GM19043 (cell line): ENCODE data around the gene CALML4.
"Not testable (repeated sequence)": the region's sequence is repeated elsewhere in the genome, so short reads cannot be mapped to it uniquely, and the experiment has no call there.

ENCODE experiments used
- ATAC-seq: cut with Tn5 transposase; IDR thresholded peaks from one replicate; pipeline ENCODE4 v1.9.1; 2021; ENCODE audit warnings: low read depth; ENCODE audit not compliant: unreplicated experiment

Gene CALML4

DNA sequence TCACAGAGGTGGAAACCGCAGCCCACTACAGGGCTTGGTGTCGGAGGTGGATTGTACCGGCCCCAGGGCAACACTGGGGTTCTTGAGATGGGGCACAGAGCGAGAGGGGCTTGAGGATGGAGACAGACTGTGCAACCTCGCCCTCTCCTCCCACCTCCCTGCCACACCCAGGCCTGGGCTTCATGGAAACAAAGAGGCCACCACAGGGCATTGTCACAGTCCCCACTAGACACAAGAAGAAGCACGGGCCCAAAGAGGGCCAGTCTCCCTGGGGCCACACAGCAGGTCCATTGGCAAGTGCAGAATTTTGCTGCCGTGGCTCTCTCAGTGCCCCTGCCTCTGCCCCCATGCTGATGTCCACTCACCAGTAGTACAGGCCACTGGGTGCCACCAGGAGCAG is 4.1 kb upstream of the CALML4 start:
- ATAC-seq, result no peak

DNA sequence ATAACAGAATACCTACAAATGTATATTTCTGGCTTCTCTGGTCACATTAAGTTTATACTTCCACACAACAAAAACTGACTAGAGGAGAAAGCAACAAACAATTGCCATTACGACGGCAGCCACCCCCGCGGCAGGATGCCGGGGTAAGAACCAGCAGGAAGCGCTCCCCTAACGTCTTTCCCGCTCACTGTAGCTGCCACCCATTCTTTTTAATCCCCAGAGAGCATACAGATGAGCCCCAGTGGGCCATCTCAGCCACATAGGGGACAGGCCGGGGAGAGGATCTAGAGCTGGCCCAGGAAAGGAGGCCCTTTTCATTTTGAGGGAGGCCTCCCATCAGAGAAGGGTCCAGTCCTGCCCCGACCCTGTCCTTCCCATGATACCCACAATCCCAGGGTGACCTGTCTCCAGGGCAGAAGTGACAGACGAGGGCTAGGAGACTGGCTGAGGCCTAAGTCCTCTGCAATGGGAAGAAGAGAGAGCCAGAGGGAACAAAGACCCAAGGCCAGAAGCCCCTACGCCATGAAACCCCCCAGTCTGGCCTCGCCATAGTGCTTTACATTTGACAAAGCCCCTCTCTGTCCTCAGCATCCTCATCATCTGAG is 3.6 kb upstream of the CALML4 start:
- ATAC-seq, result no peak

- ATAC-seq, result no peak
Observed at GRCh38 chr15:68208136-68208535, 3.0 kb upstream of the CALML4 start.

DNA sequence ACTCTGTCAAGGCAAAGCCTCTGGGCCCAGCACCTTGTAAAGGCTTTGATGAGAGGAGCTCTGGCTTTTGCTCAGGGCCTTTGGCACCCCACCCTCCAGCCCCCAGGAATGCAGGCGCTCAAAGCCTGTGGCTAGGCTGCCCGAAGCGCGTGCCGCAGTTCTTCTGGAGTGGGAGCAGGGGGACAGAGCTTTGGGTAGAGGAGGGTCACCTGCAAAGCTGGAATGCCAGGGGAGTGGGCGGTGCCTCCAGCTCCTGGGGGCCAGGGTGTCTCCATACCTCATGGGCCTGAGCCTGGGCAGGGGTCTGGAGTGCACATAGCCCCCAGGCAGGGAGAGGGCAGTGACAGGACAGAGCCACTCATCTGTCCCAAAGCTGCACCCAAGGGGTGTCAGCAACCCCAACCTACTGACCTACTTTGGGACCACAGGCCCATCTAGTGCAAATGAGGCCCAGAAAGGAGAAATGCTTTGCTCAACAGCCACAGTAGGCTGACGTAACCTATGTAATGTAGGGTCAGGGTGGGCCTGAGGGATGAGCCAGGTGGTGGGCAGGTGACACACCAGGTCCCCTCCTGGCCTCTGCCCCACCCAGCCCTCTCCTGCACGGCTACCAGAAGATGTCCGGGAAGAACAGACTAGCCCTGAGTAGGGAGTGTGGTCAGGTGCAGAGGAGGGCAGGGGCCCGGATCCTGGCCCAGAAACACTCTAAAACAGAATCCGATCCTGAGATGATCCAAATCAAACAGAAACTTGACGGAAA is 2.2 kb upstream of the CALML4 start:
- no peak for ATAC-seq

- no peak for ATAC-seq
Observed at GRCh38 chr15:68206711-68207151, 1.6 kb upstream of the CALML4 start.

DNA sequence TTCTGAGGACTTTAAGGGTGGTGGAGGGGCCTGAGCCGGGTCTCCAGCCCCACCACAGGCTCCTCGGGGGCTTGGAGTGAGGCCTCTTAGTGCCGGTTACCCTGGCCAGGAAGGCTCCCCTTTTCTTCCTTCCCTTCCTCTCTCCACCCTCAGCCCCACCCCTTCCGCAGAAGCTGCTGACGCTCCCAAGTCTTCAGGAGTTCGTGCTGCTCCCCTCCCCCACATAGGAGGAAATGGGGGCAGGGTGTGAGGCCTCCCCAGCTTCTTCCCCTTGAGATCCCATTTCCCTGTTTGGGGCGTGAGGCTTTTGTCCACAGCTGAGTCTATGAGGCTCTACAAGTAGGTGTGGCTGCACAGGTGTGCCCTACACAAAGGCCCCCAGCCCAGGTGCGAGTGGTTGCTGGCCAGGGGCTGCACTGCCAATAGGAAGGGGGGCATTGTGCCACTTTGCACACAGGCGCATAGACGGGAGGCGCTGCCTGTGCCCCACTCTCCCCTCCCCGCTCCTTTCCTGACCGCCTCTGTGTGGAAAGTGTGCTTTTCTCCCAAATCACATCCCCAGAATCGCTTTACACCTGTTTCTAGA is 915 bp upstream of the CALML4 start:
- ATAC-seq, result no peak

DNA sequence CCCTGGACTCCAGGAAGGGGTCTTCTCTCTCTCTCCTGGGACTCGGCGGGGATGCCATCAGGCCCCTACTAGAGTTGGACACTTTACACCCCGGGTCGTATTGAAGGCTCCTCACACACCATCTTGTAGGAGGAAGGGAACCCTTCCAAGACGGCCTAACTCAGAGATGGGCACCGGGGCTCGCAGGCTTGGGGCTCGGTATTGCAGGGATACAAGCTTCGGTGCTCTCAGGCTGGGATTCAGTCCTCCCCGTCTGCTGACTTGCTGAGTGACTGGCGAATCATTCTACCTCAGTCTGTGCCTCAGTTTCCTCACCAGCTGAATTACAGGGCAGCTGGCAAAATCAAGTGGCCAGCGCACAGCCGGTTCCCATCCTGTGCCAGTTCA is 419 bp upstream of the CALML4 start:
- no peak for ATAC-seq

- ATAC-seq, result no peak
Observed at GRCh38 chr15:68204361-68204760, 771 bp downstream of the CALML4 start.

DNA sequence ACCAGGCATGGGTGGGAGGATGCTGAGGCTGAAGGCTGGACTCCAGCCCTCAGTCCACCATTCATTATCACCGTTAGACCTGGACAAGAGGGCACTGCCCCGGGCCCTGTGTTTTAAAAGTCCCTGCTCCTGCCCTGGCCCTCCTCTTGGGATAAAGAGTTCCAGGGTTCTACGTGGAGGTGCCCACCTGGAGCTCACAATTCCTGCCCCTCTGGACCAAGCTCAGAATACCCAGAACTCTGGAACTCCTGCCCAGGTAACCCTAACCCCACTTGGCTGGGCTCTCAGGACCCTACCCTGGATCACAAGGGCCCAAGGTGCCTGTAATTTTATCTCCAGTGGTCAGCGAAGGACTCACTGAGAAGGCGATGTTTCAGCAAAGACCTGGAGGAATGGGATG is 1.2 kb downstream of the CALML4 start:
- no peak for ATAC-seq

- no peak for ATAC-seq
Observed at GRCh38 chr15:68203486-68203885, 1.6 kb downstream of the CALML4 start.

GRCh38 chr15:68202994-68203393 is 2.1 kb downstream of the CALML4 start:
- ATAC-seq, result not testable (repeated sequence)

- no peak for ATAC-seq
Observed at GRCh38 chr15:68201879-68202261, 3.3 kb downstream of the CALML4 start.

DNA sequence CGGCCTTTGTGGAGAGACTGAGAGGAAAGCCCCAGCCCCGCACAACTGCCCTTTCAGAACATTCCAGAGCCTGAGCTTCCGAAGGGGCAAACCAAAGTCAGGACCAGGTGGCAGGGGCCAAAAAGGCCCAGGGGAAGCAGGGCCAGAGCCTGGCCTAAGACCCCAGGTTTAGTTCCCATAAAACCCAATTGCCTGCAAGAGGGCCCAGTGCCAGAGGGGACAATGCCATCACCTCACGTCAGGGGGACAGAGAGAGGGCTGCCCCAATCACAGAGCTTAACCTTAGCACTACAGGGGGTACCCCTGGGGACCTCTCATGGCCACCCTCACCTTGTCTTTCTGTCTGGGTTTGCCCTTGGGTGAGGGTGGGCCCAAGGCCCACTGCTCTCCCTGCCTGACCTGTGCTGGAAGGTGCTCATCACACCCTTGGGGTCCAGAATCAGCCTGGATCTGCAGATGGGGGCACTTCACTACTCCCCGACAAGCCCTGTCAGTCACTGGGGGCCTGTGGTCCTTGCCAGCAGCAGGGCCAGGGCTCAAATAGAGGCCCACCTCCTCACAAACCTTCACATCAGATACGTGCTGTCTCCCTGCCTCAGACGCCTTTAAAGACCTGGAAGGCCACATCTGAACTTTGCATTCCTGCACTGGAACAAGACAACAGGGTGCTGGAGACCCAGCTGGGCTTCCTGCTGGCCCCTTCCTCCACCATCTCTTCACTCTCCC is 3.8 kb downstream of the CALML4 start:
- ATAC-seq, result no peak

DNA sequence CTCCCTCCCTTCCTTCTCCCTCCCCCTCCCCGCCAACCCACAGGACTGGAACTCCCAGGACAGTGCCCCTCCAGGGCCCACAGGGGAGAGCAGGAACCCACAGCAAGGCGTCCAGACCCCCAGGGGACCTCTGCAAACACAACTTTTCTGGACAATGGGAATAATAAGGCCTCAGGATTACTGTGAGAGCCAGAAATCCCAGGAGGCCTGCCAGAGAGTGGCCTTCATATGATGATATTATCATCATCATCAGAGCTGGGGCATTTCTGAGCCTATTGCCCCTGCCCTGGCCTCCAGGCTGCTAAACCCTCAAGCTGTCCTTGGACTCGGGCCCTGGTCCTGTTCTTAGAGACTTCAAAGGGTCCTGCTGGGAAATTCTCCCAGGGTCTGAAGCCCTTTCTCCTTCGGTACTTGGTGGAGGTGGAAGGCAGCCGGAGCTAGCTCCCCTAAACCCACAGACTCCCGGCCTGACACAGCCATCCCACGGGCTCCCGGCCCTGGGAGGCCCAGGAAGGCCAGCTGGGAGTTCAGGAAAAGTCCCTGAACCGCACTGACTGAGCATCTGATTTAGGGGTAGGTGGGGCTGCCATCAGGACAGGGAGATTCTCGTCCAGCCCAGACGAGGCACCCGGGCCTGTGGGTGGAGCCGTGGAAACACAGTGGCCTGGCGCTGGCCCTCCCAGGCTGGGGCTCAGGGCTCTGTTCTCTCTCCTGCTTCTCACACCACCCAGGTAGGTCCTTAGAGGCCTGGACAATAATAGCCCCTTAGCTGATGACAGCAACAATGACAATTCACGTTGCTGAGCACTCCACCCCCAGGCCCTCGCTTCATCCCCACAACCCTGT is 4.9 kb downstream of the CALML4 start:
- no peak for ATAC-seq

DNA sequence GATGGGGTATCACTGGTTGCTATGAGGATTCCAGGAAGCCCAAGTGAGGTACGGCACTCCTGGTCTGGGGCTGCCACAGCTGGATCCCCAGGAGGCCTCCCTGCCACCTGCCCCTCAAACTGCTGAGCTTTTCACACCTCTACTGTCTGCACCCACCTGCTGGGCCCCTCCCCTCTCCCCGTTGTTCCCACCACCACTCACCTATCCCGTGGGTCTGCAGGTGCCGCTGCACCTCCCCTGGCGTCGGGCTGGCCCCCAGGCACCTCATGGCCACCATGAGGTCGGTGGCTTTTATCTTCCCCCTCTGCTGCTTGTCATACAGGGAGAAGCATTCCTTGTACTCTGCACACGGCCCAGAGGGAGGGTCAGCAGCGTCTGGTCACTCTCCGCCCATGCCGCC is 5.8 kb downstream of the CALML4 start:
- no peak for ATAC-seq

GRCh38 chr15:68197661-68198437 is 7.3 kb downstream of the CALML4 start:
- no peak for ATAC-seq

DNA sequence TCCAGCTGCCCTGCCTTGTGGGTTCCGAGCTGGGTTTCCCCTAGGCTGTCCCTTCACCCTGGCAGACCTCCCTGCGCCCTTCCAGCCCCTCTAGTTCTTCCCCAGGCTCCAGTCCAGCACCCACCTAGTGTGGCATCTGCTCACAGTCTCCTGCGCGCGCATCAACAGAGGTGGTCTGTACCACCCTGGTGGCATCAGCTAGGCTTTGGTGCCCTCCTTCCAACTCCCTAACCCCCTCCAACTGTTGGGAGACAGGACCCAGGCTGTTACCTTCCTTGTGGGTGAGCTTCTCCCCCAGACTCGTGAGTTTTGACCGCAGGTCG is 8.0 kb downstream of the CALML4 start:
- no peak for ATAC-seq

DNA sequence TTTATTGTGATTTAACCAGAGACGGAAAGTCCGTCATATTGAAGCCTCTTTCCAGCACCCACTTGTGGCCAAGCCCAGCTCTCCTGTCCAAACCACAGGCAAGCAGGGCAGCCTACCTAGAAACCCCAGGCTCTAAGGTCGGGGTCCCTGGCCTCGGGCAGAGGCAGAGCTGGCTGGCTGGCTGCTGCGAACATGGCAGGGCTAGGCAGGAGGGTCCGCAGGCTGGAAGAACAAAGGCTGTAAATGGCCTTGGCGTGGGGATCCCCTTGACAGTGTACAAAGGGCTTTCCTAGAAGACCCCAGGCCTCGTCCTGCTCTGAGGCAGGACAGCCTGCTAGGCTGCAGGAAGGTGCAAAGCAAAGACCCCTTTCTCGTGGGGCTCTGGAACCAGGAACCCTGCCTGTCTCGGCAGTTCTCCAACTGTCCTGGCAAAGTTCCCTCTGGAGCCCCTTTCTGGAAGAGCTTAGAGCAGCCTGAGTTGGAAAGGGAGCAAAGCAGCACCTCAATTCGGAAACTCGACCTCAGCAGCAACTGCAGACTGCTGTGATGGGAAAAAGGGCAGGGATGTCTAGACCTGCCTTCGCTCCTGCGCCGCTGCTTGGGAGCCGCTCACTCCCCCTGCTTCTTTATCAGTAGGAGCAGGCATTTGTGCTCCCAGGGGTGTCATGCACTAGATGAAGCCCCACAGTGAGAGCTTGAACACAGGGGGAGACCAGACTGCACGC is 8.5 kb downstream of the CALML4 start:
- ATAC-seq, result no peak
